HepG2 (cell line): ENCODE measurements around the gene CLASP2. TPM values are rescaled to one million over a fixed set of nuclear protein-coding genes. Genes with fewer than 3 reads are reported as not detected.

Source experiments
- AGO1 ChIP-seq: fragments of 200-400 bp; formaldehyde crosslinking; IDR thresholded peaks from 2 replicates; pipeline ENCODE4 v1.6.1; 2017; ENCODE audit warnings: mild to moderate bottlenecking, low read depth, low read length, moderate library complexity; ENCODE audit not compliant: poor library complexity, severe bottlenecking
- BORCS8-MEF2B ChIP-seq: sonication (generic); formaldehyde crosslinking; IDR thresholded peaks from 2 replicates; pipeline ENCODE4 v1.8.0; 2022; ENCODE audit warnings: mild to moderate bottlenecking, missing genetic modification reagents
- GABPA ChIP-seq, 2 experiments: IDR thresholded peaks; 2 replicates each; pipeline ENCODE4 v1.6.1; 2011 to 2016; ENCODE audit warnings: low read depth in 2 of 2, low read length in 1 of 2, missing biosample characterization in 1 of 2, missing genetic modification characterization in 1 of 2
- GATA4 ChIP-seq: sonication (generic); IDR thresholded peaks from 2 replicates; pipeline ENCODE4 v1.6.1; 2016; ENCODE audit warnings: antibody characterized with exemption, low read depth, borderline replicate concordance
- ISX ChIP-seq: sonication (generic); formaldehyde crosslinking; conservative IDR thresholded peaks from 2 replicates; pipeline ENCODE4 v1.5.0; 2020; ENCODE audit warnings: missing genetic modification reagents
- PAWR ChIP-seq: sonication (generic); formaldehyde crosslinking; IDR thresholded peaks from 2 replicates; pipeline ENCODE4 v1.4.0; 2020; ENCODE audit warnings: missing genetic modification reagents, mild to moderate bottlenecking, borderline replicate concordance
- PHB2 ChIP-seq: fragments of 450-650 bp; IDR thresholded peaks from 2 replicates; pipeline ENCODE4 v1.6.1; 2018; ENCODE audit not compliant: partially characterized antibody
- PHF5A ChIP-seq: IDR thresholded peaks from one replicate; pipeline ENCODE4 v1.6.1; 2018; ENCODE audit warnings: low read depth, missing genetic modification reagents; ENCODE audit not compliant: unreplicated experiment
- SP4 ChIP-seq: sonication (generic); formaldehyde crosslinking; IDR thresholded peaks from 2 replicates; pipeline ENCODE4 v1.8.1; 2023; ENCODE audit warnings: mild to moderate bottlenecking, missing genetic modification reagents
- ZHX2 ChIP-seq, 2 experiments: sonication (generic) in 1 of 2; formaldehyde crosslinking in 1 of 2; IDR thresholded peaks; 2 replicates each; pipeline versions ENCODE4 v1.6.1 to v1.9.0; 2014 to 2022; ENCODE audit warnings: antibody characterized with exemption in 1 of 2, borderline replicate concordance in 1 of 2, inconsistent platforms in 1 of 2, low read depth in 1 of 2, missing genetic modification reagents in 1 of 2
- polyA plus RNA-seq, 8 experiments: library from polyadenylated mRNA; depleted of rRNA in 3 of 8; stranded (reverse) in 7 of 8; unstranded in 1 of 8; fragments of >200 nt; fragmentation: Illumina TruSeq in 4 of 8; extraction: Trizol in 4 of 8; gene quantifications; 2 replicates each; pipeline versions ENCODE4 v1.2.1 to v1.2.3, GENCODE V29; 2011 to 2016; ENCODE audit warnings: low read depth in 4 of 8, missing spikeins in 1 of 8, mixed read lengths in 1 of 8; ENCODE audit not compliant: insufficient read depth in 1 of 8
- total RNA-seq, 5 experiments: library from RNA; depleted of rRNA; stranded (reverse); fragments of >200 nt; fragmentation: Illumina TruSeq; extraction: Trizol; gene quantifications; 2 replicates each; pipeline ENCODE4 v1.2.3, GENCODE V29; 2016; ENCODE audit warnings: low read depth in 1 of 5
- TF ChIP-seq, protein P1 (sequence below): sonication (generic); formaldehyde crosslinking; IDR thresholded peaks from 2 replicates; pipeline ENCODE4 v1.8.0; 2022; ENCODE audit warnings: missing genetic modification reagents, mild to moderate bottlenecking, inconsistent platforms, borderline replicate concordance
- TF ChIP-seq, protein P2 (sequence below): IDR thresholded peaks from 2 replicates; pipeline ENCODE4 v1.6.1; 2018; ENCODE audit warnings: missing genetic modification reagents
- TF ChIP-seq, protein P3 (sequence below), 2 experiments: IDR thresholded peaks; 2 replicates each; pipeline ENCODE4 v1.6.1; 2011 to 2012; ENCODE audit warnings: low read length in 2 of 2, borderline replicate concordance in 1 of 2, low read depth in 1 of 2, mild to moderate bottlenecking in 1 of 2, moderate library complexity in 1 of 2

CLASP2 gene
- total and polyA plus RNA-seq, 2 of the 13 experiments (the other 11 are each of a cell fraction or from before 2014, with no cell fraction given), result 15.7 to 34.8 TPM

DNA sequence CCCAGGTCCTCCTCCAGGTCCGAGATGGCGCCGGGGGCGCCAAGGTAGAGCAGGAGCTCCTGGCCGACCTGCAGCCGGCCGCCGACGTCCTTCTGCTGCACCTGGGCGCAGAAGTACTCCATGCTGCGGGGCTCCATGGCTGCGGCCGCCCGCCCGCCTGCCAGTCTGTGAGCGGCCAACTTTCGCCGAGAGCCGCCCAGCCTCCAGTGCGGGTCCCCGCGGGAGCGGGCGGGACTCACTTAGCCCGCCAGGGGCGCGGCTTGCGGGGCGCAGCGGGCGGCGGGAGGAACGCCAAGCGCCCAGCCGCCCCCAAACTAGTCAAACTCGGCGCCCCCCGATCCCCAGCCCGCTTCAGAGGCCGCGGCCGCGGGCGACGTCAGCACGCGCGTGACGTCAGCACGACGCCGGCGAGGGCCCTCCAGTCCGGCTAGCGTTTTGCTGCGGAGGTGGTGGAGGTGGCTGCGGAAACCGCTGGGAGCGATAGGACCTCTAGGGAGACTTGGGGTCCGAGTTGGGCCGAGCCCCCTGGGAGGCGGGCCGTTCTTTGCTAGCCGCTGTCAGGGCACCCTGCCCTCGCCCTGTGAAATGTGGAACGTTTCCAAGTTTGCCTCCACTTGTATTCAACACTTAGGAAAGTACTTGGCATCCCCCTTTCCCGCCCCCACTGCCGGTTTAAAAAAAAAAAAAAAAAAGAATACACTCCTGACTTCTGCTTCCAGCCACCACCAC lies at the start of gene CLASP2 (continued):
- TF ChIP-seq BORCS8-MEF2B (CRISPR knock-in tag) (no peak), ISX (CRISPR knock-in tag) (no peak; the same call in 1 of the 2 replicates), SP4 (CRISPR knock-in tag) (peak; percentile 43; the same call in 1 of the 2 replicates), PHB2 (no peak), PHF5A (CRISPR knock-in tag) (peak; percentile 34), AGO1 (no peak), GABPA (IDR thresholded peaks at IDR 0.05; ENCODE audit: low read depth, low read length) (no peak), GABPA (CRISPR knock-in tag; IDR thresholded peaks at IDR 0.05; ENCODE audit: low read depth) (no peak), GATA4 (peak; percentile 63; the same call in 1 of the 2 replicates), PAWR (CRISPR knock-in tag) (0 out of 2 replicates have a peak, but pooled peaks have one; percentile 57), ZHX2 (IDR thresholded peaks at IDR 0.05; ENCODE audit: low read depth) (peak; percentile 90), ZHX2 (CRISPR knock-in tag; IDR thresholded peaks at IDR 0.05; ENCODE audit: borderline replicate concordance) (no peak)
- TF ChIP-seq, protein P1, sequence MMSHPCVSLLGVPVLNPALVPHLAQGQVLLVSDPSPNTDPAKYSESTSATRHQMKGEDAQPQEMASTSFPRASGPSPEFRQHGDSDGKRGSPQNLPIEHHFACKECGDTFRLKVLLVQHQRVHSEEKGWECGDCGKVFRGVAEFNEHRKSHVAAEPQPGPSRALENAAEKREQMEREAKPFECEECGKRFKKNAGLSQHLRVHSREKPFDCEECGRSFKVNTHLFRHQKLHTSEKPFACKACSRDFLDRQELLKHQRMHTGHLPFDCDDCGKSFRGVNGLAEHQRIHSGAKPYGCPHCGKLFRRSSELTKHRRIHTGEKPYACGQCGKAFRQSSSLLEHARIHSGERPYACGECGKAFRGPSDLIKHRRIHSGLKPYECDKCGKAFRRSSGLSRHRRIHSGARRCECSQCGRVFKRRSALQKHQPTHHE, result no peak
- TF ChIP-seq, protein P2, sequence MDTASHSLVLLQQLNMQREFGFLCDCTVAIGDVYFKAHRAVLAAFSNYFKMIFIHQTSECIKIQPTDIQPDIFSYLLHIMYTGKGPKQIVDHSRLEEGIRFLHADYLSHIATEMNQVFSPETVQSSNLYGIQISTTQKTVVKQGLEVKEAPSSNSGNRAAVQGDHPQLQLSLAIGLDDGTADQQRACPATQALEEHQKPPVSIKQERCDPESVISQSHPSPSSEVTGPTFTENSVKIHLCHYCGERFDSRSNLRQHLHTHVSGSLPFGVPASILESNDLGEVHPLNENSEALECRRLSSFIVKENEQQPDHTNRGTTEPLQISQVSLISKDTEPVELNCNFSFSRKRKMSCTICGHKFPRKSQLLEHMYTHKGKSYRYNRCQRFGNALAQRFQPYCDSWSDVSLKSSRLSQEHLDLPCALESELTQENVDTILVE, result no peak
- TF ChIP-seq, protein P3, sequence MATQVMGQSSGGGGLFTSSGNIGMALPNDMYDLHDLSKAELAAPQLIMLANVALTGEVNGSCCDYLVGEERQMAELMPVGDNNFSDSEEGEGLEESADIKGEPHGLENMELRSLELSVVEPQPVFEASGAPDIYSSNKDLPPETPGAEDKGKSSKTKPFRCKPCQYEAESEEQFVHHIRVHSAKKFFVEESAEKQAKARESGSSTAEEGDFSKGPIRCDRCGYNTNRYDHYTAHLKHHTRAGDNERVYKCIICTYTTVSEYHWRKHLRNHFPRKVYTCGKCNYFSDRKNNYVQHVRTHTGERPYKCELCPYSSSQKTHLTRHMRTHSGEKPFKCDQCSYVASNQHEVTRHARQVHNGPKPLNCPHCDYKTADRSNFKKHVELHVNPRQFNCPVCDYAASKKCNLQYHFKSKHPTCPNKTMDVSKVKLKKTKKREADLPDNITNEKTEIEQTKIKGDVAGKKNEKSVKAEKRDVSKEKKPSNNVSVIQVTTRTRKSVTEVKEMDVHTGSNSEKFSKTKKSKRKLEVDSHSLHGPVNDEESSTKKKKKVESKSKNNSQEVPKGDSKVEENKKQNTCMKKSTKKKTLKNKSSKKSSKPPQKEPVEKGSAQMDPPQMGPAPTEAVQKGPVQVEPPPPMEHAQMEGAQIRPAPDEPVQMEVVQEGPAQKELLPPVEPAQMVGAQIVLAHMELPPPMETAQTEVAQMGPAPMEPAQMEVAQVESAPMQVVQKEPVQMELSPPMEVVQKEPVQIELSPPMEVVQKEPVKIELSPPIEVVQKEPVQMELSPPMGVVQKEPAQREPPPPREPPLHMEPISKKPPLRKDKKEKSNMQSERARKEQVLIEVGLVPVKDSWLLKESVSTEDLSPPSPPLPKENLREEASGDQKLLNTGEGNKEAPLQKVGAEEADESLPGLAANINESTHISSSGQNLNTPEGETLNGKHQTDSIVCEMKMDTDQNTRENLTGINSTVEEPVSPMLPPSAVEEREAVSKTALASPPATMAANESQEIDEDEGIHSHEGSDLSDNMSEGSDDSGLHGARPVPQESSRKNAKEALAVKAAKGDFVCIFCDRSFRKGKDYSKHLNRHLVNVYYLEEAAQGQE (IDR thresholded peaks at IDR 0.05; ENCODE audit: borderline replicate concordance in 1 of 2, low read depth in 1 of 2, low read length in 2 of 2), result no peak
